ENCODE measurements around the gene ZC3H10.
A peak's percentile ranks its signal among the peaks of the same experiment; 100 is the strongest.

Gene ZC3H10

GRCh38 chr12:56110571-56110970 is 7.5 kb upstream of the ZC3H10 start:
- Histone ChIP-seq H4K20me1 (ENCODE audit: control insufficient read depth, insufficient read depth, low read depth, low read length) (peaks cover 15% of the 10 kb centered on the region), H3K36me3 (ENCODE audit: control insufficient read depth, low read length) (peaks cover 86% of the 10 kb centered on the region), H3K4me3 (ENCODE audit: low read length) (no peak overlapping the region), H3K9me2 (replicated peaks; ENCODE audit: control insufficient read depth, low read length) (no peaks in the 10 kb centered on the region), H3K4me2 (ENCODE audit: low read length) (no peak overlapping the region), H3F3A (ENCODE audit: control insufficient read depth, insufficient read depth) (peaks cover 76% of the 10 kb centered on the region), H3K4me1 (ENCODE audit: control insufficient read depth, low read length) (peaks cover 24% of the 10 kb centered on the region), H3K9me3 (ENCODE audit: control insufficient read depth, insufficient read depth, low read length) (no peaks in the 10 kb centered on the region), H3K27ac (ENCODE audit: low read depth, low read length) (no peak overlapping the region), H3K27me3 (ENCODE audit: control insufficient read depth, low read length) (no peaks in the 10 kb centered on the region), H3K79me2 (ENCODE audit: control insufficient read depth, low read length) (peaks cover 34% of the 10 kb centered on the region)
- TF ChIP-seq CTCF (IDR thresholded peaks at IDR 0.05; ENCODE audit: low read depth, low read length, poor library complexity, severe bottlenecking), result no peak
- TF ChIP-seq EZH2phosphoT487 (IDR thresholded peaks at IDR 0.05; ENCODE audit: borderline replicate concordance, low read length), result no peak

- peaks cover 21% of the 10 kb centered on the region for H3K79me2 ChIP-seq (ENCODE audit: control insufficient read depth, low read length)
- H3F3A ChIP-seq (ENCODE audit: control insufficient read depth, insufficient read depth), result peaks cover 77% of the 10 kb centered on the region
- no peaks in the 10 kb centered on the region for H3K9me2 ChIP-seq (replicated peaks; ENCODE audit: control insufficient read depth, low read length)
- no peaks in the 10 kb centered on the region for H3K27me3 ChIP-seq (ENCODE audit: control insufficient read depth, low read length)
- H3K4me2 ChIP-seq (ENCODE audit: low read length), result no peak overlapping the region
- H4K20me1 ChIP-seq (ENCODE audit: control insufficient read depth, insufficient read depth, low read depth, low read length), result no peaks in the 10 kb centered on the region
- no peak overlapping the region for H3K4me3 ChIP-seq (ENCODE audit: low read length)
- TF ChIP-seq EZH2phosphoT487 (IDR thresholded peaks at IDR 0.05; ENCODE audit: borderline replicate concordance, low read length) (no peak), CTCF (IDR thresholded peaks at IDR 0.05; ENCODE audit: low read depth, low read length, poor library complexity, severe bottlenecking) (no peak)
- H3K9me3 ChIP-seq (ENCODE audit: control insufficient read depth, insufficient read depth, low read length), result no peaks in the 10 kb centered on the region
- peaks cover 71% of the 10 kb centered on the region for H3K36me3 ChIP-seq (ENCODE audit: control insufficient read depth, low read length)
- peaks cover 12% of the 10 kb centered on the region for H3K4me1 ChIP-seq (ENCODE audit: control insufficient read depth, low read length)
- H3K27ac ChIP-seq (ENCODE audit: low read depth, low read length), result peak overlapping the region; percentile 91
These were observed 4.0 kb upstream of the ZC3H10 start for GRCh38 chr12:56114084-56114483.

GRCh38 chr12:56115329-56115728 is 2.7 kb upstream of the ZC3H10 start:
- H3K4me2 ChIP-seq (ENCODE audit: low read length), result peak overlapping the region; percentile 99
- peaks cover 73% of the 10 kb centered on the region for H3F3A ChIP-seq (ENCODE audit: control insufficient read depth, insufficient read depth)
- H4K20me1 ChIP-seq (ENCODE audit: control insufficient read depth, insufficient read depth, low read depth, low read length), result no peaks in the 10 kb centered on the region
- no peak for TF ChIP-seq EZH2phosphoT487 (IDR thresholded peaks at IDR 0.05; ENCODE audit: borderline replicate concordance, low read length)
- no peak for TF ChIP-seq CTCF (IDR thresholded peaks at IDR 0.05; ENCODE audit: low read depth, low read length, poor library complexity, severe bottlenecking)
- H3K9me2 ChIP-seq (replicated peaks; ENCODE audit: control insufficient read depth, low read length), result no peaks in the 10 kb centered on the region
- H3K4me3 ChIP-seq (ENCODE audit: low read length), result peak overlapping the region; percentile 82
- peaks cover 66% of the 10 kb centered on the region for H3K36me3 ChIP-seq (ENCODE audit: control insufficient read depth, low read length)
- peaks cover 25% of the 10 kb centered on the region for H3K4me1 ChIP-seq (ENCODE audit: control insufficient read depth, low read length)
- H3K27ac ChIP-seq (ENCODE audit: low read depth, low read length), result peak overlapping the region; percentile 91
- H3K79me2 ChIP-seq (ENCODE audit: control insufficient read depth, low read length), result peaks cover 32% of the 10 kb centered on the region
- H3K27me3 ChIP-seq (ENCODE audit: control insufficient read depth, low read length), result no peaks in the 10 kb centered on the region
- H3K9me3 ChIP-seq (ENCODE audit: control insufficient read depth, insufficient read depth, low read length), result no peaks in the 10 kb centered on the region
